LNCaP clone FGC (cell line): ENCODE data around the gene COL7A1.

Experiments
- DNase-seq: peaks from one replicate; pipeline ENCODE4 v3.0.0-alpha.2; 2011; ENCODE audit warnings: low read depth
- H3K4me3 ChIP-seq: 2 replicates; pipeline ENCODE4 v1.5.1; 2011; ENCODE audit warnings: mild to moderate bottlenecking, low read depth, low read length, control low read depth
- TF ChIP-seq, protein P1 (sequence below): IDR thresholded peaks from 2 replicates; pipeline ENCODE4 v1.5.1; 2012; ENCODE audit warnings: mild to moderate bottlenecking; ENCODE audit not compliant: control insufficient read depth, insufficient read depth; ENCODE audit errors: extremely low read depth

COL7A1 gene

DNA sequence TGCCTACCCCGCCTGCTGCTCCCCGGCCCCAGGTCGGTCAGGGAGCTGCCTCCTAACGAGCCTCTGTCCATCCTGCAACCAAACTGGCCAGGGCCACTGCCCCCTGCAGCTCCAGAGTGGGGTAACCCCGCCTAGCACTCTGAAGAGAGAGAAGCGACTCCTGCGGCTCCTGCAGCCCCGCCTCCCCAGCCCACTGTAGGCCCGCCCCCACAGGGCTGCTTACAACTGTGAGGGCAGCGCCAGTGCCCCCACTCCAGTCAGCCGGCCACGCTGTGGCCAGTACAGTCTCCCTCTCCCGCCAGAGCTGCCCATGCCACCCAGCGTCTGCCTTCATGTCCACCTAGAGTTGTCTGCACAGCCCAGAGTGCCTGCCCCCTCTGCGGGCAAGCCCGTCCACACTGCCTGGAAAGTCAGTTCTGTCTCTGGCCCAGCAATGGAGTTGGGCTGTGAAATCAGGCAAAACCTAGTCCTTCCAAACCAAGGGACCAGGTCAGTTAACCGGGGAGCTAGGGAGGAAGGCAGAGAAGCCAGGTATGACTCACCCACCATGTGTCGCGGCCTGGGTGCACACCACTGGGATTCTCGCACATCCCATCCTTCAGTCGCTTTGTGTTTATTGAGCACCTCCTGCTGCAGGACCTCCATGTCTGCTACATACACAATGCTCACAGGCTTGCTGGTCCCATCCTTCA lies 33.9 kb downstream of the COL7A1 start:
- TF ChIP-seq, protein P1, sequence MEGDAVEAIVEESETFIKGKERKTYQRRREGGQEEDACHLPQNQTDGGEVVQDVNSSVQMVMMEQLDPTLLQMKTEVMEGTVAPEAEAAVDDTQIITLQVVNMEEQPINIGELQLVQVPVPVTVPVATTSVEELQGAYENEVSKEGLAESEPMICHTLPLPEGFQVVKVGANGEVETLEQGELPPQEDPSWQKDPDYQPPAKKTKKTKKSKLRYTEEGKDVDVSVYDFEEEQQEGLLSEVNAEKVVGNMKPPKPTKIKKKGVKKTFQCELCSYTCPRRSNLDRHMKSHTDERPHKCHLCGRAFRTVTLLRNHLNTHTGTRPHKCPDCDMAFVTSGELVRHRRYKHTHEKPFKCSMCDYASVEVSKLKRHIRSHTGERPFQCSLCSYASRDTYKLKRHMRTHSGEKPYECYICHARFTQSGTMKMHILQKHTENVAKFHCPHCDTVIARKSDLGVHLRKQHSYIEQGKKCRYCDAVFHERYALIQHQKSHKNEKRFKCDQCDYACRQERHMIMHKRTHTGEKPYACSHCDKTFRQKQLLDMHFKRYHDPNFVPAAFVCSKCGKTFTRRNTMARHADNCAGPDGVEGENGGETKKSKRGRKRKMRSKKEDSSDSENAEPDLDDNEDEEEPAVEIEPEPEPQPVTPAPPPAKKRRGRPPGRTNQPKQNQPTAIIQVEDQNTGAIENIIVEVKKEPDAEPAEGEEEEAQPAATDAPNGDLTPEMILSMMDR = no peak
- no peak overlapping the region for H3K4me3 ChIP-seq
- DNase-seq = no peak

DNA sequence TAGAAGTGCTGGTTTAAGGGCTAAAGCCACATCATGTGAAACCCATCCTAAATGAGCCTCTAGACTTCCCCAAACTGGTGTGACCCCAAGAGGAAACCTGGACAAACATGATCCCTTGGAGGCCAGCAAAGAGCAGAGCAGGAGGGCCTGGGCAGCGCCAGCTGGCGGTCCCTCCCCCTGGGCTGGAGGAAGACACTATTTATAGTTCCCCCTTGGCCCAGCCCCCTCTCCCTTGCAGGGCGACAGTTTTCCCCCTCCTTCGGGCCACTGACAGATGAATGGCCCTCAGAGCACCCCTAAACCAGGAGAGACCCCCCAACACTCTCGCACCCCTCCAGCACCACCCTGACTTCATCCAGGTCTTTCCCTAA lies 34.5 kb downstream of the COL7A1 start:
- DNase-seq = no peak
- no peak overlapping the region for H3K4me3 ChIP-seq
- TF ChIP-seq, protein P1 = no peak

DNA sequence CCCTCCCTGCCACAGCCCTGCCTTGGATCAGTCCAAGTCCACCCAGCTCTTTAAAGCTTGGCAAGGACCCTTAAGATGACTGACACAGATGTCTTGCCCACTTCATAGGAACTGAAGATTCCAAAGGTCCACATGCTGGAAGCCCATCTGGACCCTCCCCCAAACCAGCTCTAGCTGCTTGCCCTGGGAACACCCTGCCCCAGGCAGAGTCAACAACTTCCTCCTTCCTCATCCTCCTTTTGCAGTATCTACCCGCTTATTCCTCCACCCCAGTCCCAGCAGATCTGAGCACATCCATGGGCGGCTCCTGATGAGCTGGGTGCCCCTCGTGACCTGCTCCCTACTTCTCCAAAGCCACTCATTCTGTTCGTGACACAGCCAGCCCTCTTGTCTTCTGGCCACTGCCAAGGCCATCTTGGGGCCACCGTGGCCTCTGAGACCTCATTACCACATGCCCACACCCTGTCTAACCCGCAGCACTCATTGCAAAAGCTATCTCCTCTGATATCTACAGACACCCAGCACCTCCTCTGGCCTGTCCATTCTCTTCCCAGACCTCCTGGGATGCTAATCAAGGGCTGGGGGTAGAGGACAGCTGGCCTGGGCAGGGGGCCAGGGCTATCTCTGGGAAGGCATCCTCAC lies 36.5 kb downstream of the COL7A1 start:
- DNase-seq = no peak
- TF ChIP-seq, protein P1 = no peak
- no peak overlapping the region for H3K4me3 ChIP-seq

DNA sequence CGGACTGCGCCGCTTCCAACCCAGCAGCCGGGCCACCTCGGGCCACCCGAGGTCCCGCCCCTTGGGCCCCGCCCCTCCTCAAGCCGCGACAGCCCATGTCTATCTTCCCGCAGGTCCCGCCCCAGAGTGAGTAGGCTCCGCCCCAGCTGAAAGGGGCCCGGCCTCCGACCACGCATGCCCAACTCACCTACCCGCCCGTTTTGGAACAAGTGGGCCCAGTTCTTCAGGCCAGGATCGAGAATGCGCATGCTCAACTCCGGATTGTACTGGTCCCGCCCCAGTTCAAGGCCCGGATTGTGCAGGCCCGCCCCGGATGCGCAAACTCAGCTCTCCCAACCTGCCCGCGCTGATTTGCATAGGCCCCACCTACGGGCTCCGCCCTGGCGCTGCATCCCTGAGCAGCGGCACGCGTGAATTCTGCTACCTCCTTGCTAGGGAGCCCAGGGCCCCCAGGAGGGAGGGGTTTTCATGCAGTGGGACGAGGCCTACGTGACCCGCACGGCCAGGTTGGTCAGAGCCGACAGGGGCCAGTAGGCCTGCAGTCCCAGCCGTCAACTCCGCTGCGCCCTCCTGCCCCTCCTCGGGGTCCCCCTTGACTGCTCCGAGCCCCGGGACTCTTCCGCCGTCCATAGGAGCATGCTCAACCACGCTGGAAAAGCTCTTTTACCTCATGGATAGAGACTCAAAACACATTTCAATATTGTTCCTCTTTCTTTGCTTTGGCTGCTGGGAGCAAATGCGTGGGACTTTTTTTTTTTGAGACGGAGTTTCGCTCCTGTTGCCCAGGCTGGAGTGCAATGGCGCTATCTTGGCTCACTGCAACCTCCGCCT lies 38.1 kb downstream of the COL7A1 start, which contains the start of gene PFKFB4:
Gene PFKFB4 (minus strand): TSS at position 8 of the 831 bp plus-strand sequence. CDS start 26 bp downstream, outside the sequence.
- TF ChIP-seq, protein P1 = no peak
- H3K4me3 ChIP-seq = peak within 1 kb of the TSS; percentile 80
- DNase-seq = peak; percentile 98

DNA sequence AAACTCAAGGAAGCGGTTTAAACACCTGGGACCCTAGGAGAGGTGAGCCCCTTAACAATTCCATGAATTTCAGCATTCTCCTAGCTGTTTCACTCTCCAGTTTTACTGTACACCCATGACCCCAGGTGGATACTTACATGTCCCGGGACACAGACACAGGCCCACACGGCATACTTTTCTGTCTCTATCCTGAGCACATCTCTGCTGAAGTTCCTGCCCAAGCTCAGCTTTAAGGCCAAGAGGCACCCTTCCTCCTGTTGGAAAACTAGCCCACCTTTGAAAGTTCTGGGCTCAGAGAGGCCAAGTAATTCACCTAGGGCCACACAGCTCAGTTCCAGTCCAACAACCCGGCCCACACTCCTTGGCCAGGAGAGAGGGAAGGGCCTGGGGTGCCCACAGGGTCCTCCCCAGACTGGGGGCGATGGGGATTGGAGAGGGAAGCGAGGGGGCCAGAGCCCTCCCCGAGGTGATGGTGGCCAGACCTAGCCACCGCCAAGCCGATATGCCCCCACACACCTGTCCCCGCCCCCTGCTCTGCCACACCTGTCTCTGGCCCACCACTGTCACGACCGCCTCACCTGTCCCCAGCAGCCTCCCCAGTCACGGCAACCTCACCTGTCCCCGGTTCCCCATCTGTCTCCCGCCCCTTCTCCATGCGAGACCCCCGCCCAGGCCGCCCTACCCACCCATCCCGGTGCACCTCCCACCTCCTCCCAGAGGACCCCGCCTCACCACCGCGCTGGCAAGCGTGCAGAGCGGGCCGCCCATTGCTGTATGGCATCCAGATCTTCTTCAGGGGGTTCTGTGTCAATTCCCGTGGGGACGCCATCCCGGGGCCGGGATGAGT lies 39.0 kb downstream of the COL7A1 start:
- TF ChIP-seq, protein P1 = no peak
- no peak for DNase-seq
- peak overlapping the region; percentile 80 for H3K4me3 ChIP-seq

DNA sequence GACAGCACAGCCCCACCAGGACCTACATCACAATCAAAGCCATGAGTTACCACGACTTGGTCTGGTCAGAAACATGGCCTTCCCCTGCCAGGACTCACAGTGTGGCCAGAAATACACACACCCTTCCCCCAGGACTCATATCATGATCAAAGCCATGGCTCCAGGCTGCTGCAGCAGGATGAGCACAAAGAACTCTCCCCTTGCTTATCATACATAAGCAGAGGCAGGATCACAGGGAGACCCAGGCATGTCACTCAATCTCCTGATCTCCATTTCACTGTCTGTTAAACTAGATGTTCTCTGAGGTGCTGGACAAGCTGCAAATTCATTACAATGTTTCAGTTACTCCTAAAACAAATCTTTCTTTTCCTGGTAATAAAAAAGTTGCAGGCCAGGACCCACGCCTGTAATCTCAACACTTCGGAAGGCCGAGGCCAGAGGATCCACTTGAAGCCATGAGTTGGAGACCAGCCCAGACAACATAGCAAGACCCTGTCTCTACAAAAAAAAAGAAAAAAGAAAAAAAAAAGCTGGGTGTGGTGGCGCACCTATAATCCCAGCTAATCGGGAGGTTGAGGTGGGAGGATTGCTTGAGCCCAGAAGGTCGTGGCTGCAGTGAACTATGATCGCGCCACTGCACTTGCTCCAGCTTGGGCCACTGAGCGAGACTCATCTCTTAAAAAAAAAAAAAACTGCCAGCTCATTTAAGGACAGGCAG lies 39.7 kb downstream of the COL7A1 start:
- TF ChIP-seq, protein P1 = no peak
- H3K4me3 ChIP-seq = peak overlapping the region; percentile 80
- DNase-seq = no peak
